Nephron progenitor cell (in vitro differentiated cells): Measurements from ENCODE around the gene PGBD5.

ENCODE experiments used
- DNase-seq: peaks from one replicate; pipeline ENCODE4 v3.0.0; 2021
- H3K27ac Mint-ChIP-seq: 2 replicates; pipeline ENCODE4 v1.8.0; 2021; ENCODE audit warnings: mild to moderate bottlenecking, moderate library complexity, mixed read lengths
- H3K27me3 Mint-ChIP-seq: 2 replicates; pipeline ENCODE4 v1.8.0; 2021; ENCODE audit warnings: mild to moderate bottlenecking, low read depth, mixed read lengths; ENCODE audit not compliant: poor library complexity
- H3K36me3 Mint-ChIP-seq: 2 replicates; pipeline ENCODE4 v1.8.0; 2021; ENCODE audit warnings: low read depth, mixed read lengths
- H3K4me1 Mint-ChIP-seq: 2 replicates; pipeline ENCODE4 v1.8.0; 2021; ENCODE audit warnings: mixed read lengths
- H3K4me3 Mint-ChIP-seq: 2 replicates; pipeline ENCODE4 v1.8.0; 2021; ENCODE audit warnings: mild to moderate bottlenecking, moderate library complexity, mixed read lengths
- H3K9me3 Mint-ChIP-seq: 2 replicates; pipeline ENCODE4 v1.8.0; 2021; ENCODE audit warnings: mild to moderate bottlenecking, moderate library complexity, mixed read lengths
- TF ChIP-seq, protein P1 (sequence below): fragments of 200-600 bp; sonication (generic); IDR thresholded peaks from 2 replicates; pipeline ENCODE4 v1.5.0; 2021; ENCODE audit warnings: antibody characterized with exemption

The PGBD5 gene

DNA sequence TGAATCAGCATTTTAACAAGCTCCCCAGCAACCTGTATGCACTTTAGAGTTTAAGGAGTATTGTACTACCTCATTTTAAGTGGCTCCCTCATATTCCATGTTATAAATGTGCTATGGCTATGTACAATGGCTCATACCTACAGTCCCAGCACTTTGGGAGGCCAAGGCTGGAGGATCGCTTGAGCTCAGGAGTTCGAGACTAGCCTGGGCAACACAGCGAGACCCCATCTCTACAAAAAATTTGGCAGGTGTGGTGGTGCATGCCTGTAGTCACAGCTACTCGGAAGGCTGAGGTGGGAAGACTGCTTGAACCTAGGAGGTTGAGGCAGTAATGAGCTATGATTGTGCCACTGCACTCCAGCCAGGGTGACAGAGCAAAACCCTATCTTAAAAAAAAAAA, 40.2 kb downstream of the PGBD5 start:
- TF ChIP-seq, protein P1, sequence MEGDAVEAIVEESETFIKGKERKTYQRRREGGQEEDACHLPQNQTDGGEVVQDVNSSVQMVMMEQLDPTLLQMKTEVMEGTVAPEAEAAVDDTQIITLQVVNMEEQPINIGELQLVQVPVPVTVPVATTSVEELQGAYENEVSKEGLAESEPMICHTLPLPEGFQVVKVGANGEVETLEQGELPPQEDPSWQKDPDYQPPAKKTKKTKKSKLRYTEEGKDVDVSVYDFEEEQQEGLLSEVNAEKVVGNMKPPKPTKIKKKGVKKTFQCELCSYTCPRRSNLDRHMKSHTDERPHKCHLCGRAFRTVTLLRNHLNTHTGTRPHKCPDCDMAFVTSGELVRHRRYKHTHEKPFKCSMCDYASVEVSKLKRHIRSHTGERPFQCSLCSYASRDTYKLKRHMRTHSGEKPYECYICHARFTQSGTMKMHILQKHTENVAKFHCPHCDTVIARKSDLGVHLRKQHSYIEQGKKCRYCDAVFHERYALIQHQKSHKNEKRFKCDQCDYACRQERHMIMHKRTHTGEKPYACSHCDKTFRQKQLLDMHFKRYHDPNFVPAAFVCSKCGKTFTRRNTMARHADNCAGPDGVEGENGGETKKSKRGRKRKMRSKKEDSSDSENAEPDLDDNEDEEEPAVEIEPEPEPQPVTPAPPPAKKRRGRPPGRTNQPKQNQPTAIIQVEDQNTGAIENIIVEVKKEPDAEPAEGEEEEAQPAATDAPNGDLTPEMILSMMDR: no peak
- no peaks in the 10 kb centered on the region for H3K9me3 Mint-ChIP-seq
- H3K4me3 Mint-ChIP-seq: no peak overlapping the region
- DNase-seq: no peak
- no peaks in the 10 kb centered on the region for H3K36me3 Mint-ChIP-seq
- H3K27ac Mint-ChIP-seq: no peak overlapping the region
- peaks cover 8% of the 10 kb centered on the region for H3K4me1 Mint-ChIP-seq
- peaks cover 5% of the 10 kb centered on the region for H3K27me3 Mint-ChIP-seq

DNA sequence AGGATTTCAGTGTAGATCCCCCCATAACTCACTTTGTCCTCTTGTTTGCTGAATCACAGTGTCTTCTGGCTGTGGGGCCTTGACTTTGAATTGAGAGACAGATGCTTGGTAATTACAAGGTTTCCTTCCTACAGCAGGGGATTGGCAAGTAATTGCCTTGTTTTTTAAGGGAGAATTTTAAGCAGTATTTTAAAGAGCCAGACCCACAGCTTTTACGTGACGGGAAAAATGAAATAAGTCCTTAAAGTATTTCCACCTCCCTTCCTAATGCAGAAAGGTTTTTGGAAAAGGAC, 41.0 kb downstream of the PGBD5 start:
- no peak overlapping the region for H3K27ac Mint-ChIP-seq
- H3K4me1 Mint-ChIP-seq: peaks cover 8% of the 10 kb centered on the region
- no peak for DNase-seq
- H3K27me3 Mint-ChIP-seq: peaks cover 5% of the 10 kb centered on the region
- H3K9me3 Mint-ChIP-seq: no peaks in the 10 kb centered on the region
- TF ChIP-seq, protein P1: no peak
- no peak overlapping the region for H3K4me3 Mint-ChIP-seq
- no peaks in the 10 kb centered on the region for H3K36me3 Mint-ChIP-seq

DNA sequence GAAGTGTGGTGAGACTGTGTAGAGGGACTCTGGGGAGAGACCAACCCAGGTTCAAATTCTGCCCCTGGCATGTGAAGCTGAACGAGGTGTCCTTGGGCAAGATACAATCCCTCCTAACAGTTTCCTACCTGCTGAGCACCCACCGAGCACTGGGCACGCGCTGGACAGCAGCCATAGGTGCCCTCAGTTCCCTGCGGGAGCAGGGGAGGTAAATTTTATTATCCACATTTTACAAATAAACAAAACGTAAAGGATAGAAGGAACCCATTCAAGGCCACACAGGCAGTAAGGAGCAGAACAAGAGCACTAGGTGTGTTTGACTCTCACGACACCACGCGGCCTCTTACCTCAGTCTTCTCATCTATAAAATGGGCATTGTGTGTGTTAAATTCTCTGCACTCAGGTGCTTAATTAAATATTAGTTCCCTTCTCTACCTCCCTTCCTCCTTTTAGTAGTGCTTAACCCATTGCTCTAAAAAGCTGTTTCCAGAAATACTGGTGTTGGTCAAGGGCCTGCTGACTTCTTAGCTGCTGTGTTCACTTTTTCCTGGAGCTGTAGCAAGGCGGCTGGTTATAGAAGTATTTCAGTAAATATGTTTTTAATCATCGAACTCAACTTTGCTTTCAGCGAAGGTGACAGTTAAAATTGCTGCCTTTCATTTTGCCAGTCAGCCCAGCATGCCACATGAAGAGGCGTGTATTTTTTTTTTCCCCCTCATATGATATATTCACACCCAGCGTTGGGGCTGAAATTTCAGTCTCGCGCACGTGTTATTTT, 41.6 kb downstream of the PGBD5 start:
- Mint-ChIP-seq H3K27me3 (peaks cover 5% of the 10 kb centered on the region), H3K36me3 (peaks cover 4% of the 10 kb centered on the region), H3K4me1 (peaks cover 8% of the 10 kb centered on the region), H3K27ac (no peak overlapping the region), H3K9me3 (peaks cover 4% of the 10 kb centered on the region), H3K4me3 (no peak overlapping the region)
- no peak for DNase-seq
- TF ChIP-seq, protein P1: no peak

DNA sequence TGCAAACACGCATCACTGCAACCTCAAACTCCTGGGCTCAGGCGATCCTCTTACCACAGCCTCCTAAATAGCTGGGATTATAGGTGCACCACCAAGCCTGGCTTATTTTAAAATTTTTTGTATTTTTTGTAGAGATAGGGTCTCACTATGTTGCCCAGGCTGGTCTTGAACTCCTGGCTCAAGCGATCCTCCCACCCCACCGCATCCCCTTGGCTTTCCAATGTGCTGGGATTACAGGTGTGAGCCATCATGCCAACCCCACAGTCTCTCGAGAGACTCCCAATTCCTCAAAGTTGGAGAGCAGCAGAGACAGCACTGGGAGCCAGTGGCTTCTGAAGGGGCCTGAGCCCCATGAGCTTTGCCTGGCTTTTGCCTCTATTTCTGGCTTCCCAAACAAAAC, 42.7 kb downstream of the PGBD5 start:
- Mint-ChIP-seq H3K4me3 (no peak overlapping the region), H3K4me1 (peaks cover 8% of the 10 kb centered on the region), H3K36me3 (peaks cover 10% of the 10 kb centered on the region), H3K27ac (no peak overlapping the region), H3K27me3 (peaks cover 5% of the 10 kb centered on the region), H3K9me3 (peaks cover 12% of the 10 kb centered on the region)
- DNase-seq: no peak
- TF ChIP-seq, protein P1: no peak

DNA sequence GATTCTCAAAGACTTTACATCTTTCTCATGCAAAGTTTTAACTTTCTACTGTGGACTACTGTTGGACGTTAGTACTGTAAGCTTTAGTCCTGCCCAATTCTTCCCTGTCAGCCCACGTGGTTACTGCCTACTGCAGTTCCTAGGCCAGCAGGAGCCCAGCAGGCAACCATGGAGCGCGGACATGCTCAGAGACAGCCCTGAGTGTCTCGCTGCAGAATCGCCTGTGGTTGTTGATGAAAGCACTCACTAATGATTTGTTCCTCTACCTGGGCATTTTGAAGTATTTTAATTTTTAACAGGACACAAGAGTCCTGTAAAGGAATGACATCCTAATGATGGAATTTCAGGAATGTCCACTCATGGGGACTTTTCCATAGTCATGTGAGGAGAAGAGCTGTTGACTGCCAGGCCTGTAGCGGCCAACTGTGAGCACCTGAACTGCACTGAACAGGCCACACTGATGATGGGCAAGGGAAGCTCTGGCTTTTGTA, 44.1 kb downstream of the PGBD5 start:
- peaks cover 12% of the 10 kb centered on the region for H3K9me3 Mint-ChIP-seq
- peaks cover 8% of the 10 kb centered on the region for H3K4me1 Mint-ChIP-seq
- no peak overlapping the region for H3K4me3 Mint-ChIP-seq
- peaks cover 10% of the 10 kb centered on the region for H3K36me3 Mint-ChIP-seq
- H3K27me3 Mint-ChIP-seq: peaks cover 6% of the 10 kb centered on the region
- DNase-seq: no peak
- TF ChIP-seq, protein P1: no peak
- H3K27ac Mint-ChIP-seq: no peak overlapping the region

DNA sequence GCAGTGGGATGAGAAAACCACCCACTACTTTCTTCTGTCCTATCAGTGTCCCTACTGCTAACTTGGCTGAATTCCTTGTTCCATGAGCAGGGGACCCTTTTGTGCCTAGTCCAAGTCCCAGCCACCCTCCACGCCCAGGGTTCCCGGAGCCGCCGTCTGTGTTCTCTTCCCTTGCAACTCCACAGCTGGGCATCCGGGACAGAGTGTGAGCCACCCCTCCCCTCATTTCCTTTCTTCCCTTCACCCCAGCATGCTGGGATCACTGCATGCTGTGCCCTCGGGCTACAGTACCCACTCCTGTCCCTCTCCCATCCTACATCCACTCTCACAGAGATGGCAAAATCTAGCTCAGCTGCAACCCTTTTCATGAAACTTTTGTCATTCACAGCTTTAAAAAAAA, 44.5 kb downstream of the PGBD5 start:
- no peak for DNase-seq
- TF ChIP-seq, protein P1: no peak
- Mint-ChIP-seq H3K27me3 (peaks cover 9% of the 10 kb centered on the region), H3K4me1 (peaks cover 8% of the 10 kb centered on the region), H3K27ac (no peak overlapping the region), H3K9me3 (peaks cover 12% of the 10 kb centered on the region), H3K36me3 (peaks cover 10% of the 10 kb centered on the region), H3K4me3 (no peak overlapping the region)
